ENCODE measurements around the gene RIMBP2.

DNA sequence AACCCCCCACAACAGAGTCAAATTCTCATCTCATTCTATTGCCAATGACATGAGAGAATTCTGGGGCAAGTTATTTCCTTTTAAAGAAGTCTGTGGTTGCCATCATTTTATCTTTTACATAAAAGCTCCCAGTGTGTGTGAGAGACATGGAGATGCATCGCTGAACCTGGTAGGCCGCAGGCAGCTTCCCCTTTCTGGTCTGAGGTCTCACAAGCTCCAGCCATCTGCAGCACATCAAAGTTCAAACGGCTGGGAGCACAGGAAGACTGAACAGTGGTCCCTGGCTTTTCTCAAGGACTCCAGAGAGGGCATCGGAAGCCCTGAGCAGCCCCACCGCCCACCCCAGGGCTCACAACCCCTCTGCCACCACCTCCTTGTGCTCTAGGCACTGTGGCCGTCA is 141.7 kb downstream of the RIMBP2 start:
- TF ChIP-seq CTCF (IDR thresholded peaks at IDR 0.05) (no peak), POLR2A (IDR thresholded peaks at IDR 0.05; ENCODE audit: low read depth) (no peak), POLR2AphosphoS5 (IDR thresholded peaks at IDR 0.05) (no peak)
